AG04450 (cell line): ENCODE results near the gene CPA3. TPM values are rescaled to one million over a fixed set of nuclear protein-coding genes. Genes with fewer than 3 reads are reported as not detected.

Source experiments
- CTCF ChIA-PET: fragments of 300-600, 350-600 bp; formaldehyde crosslinking; extraction: SDS; loops from one replicate; lab custom pipeline; 2022; ENCODE audit warnings: antibody characterized with exemption, inconsistent platforms; lab: Charles Lee
- POLR2A ChIA-PET: fragments of 350-600 bp; formaldehyde crosslinking; extraction: SDS; loops from one replicate; lab custom pipeline; 2021; ENCODE audit warnings: antibody characterized with exemption, inconsistent platforms; lab: Yijun Ruan, JAX
- DNase-seq: peaks from one replicate; pipeline ENCODE4 v3.0.0-alpha.2; 2011; ENCODE audit warnings: low read depth, low spot score
- H3K27ac ChIP-seq: one replicate; pipeline ENCODE4 v1.5.1; 2012; ENCODE audit warnings: low read depth, low read length, control low read depth
- H3K27me3 ChIP-seq: one replicate; pipeline ENCODE4 v1.6.0; 2012; ENCODE audit warnings: low read length; ENCODE audit not compliant: control insufficient read depth, insufficient read depth
- H3K4me3 ChIP-seq: 2 replicates; pipeline ENCODE4 v1.5.1; 2011; ENCODE audit warnings: mild to moderate bottlenecking, low read depth, low read length, control low read depth
- H3K9me3 ChIP-seq: 2 replicates; pipeline ENCODE4 v1.5.1; 2012; ENCODE audit warnings: low read length; ENCODE audit not compliant: control insufficient read depth, insufficient read depth
- CTCF ChIP-seq: IDR thresholded peaks from 2 replicates; pipeline ENCODE4 v1.5.1; 2011; ENCODE audit warnings: low read depth, low read length, control low read depth, inconsistent platforms
- polyA plus RNA-seq: library from polyadenylated mRNA; depleted of rRNA; stranded (reverse); fragments of >200 nt; gene quantifications from 2 replicates; pipeline ENCODE4 v1.2.3, GENCODE V29; 2011

CPA3 gene
- polyA plus RNA-seq, 1 experiment: not detected

- no peak for DNase-seq
- no peak for TF ChIP-seq CTCF
- no peak overlapping the region for H3K27ac ChIP-seq
- H3K4me3 ChIP-seq: no peak overlapping the region
- no peaks in the 10 kb centered on the region for H3K27me3 ChIP-seq
- POLR2A ChIA-PET: no interaction called here
- H3K9me3 ChIP-seq: no peaks in the 10 kb centered on the region
- CTCF ChIA-PET: interaction anchor here (0.6 to 3.1 kb wide), 2 partner anchors 9 to 13 kb away, joined by 3 to 18 read pairs; no protein-coding TSS in a partner anchor
Observed at GRCh38 chr3:148847351-148847750, 17.7 kb upstream of the CPA3 start.

DNA sequence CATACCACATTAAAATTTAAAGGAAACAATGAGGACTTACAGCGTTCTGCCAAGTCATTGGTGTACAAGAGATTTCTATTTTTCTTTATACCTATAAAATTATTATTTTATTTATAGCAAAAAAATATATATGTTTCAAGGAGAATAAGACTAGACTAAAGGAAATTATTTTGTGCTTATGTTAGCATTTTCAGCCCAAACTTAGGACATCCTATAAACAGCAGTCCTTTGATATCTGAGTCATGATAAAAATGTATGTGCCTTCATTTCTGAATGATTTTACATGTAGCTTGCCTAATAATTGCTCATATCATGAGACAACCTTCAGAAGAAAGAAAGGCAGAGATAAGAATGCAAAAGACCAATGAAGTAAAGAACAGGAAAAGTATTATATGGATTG is 16.7 kb upstream of the CPA3 start:
- no peak for DNase-seq
- Histone ChIP-seq H3K27ac (no peak overlapping the region), H3K4me3 (no peak overlapping the region), H3K27me3 (no peaks in the 10 kb centered on the region), H3K9me3 (no peaks in the 10 kb centered on the region)
- ChIA-PET POLR2A (no interaction called here), CTCF (interaction anchor here (3.1 kb wide), 1 partner anchor 12 kb away, joined by 18 read pairs; no protein-coding TSS in a partner anchor)
- no peak for TF ChIP-seq CTCF

- CTCF ChIA-PET: interaction anchor here (0.6 to 2.9 kb wide), 6 partner anchors 10 to 473 kb away, joined by 3 to 16 read pairs (median 4); no protein-coding TSS in a partner anchor
- TF ChIP-seq CTCF: no peak
- H3K27me3 ChIP-seq: no peaks in the 10 kb centered on the region
- H3K4me3 ChIP-seq: no peak overlapping the region
- POLR2A ChIA-PET: no interaction called here
- no peak overlapping the region for H3K27ac ChIP-seq
- no peaks in the 10 kb centered on the region for H3K9me3 ChIP-seq
- DNase-seq: no peak
Observed at GRCh38 chr3:148852271-148852992, 12.7 kb upstream of the CPA3 start.

DNA sequence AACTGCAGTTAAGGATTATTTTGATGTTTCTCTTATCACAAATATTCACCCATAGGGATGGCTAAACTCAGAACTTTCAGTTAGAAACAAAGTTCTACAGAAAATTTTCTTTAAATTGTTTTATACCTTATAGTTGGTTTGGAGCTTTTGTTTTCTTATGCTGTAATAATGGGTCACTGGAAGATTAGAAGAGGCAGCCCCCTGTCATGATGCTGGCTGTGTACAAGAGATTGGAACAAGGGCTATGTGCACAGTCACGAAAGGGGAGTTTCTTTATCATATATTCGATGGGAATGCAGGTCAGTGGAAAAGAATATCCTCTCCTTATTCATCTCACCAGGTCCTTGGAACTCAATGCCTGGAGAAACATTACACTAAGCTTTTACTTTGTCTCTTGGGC is 12.0 kb upstream of the CPA3 start:
- TF ChIP-seq CTCF: no peak
- POLR2A ChIA-PET: no interaction called here

DNA sequence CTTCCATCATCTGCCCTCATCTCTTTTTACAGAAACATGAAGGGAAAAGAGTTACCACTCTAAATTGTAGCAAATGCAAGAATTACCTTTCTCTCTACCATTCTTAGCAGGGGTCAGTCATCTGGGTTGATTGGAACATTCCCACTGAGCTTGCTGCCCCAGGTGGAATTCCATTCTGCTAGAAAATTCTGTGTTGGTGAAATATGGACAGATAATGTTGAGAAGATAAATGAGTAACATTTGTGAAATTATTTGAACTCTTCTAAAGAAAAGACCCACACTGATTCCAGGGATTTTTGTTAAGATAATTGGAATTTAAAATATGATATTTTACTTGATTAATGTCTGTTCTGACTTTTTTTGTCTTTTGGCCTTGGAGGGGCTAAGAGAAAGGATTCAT is 11.0 kb upstream of the CPA3 start:
- H3K27me3 ChIP-seq: no peaks in the 10 kb centered on the region
- no peak overlapping the region for H3K4me3 ChIP-seq
- no peaks in the 10 kb centered on the region for H3K9me3 ChIP-seq
- no peak for TF ChIP-seq CTCF
- CTCF ChIA-PET: interaction anchor here (0.9 to 2.9 kb wide), 3 partner anchors 8 to 92 kb away, joined by 3 to 16 read pairs (median 5); no protein-coding TSS in a partner anchor
- no peak overlapping the region for H3K27ac ChIP-seq
- no peak for DNase-seq
- POLR2A ChIA-PET: no interaction called here

More for the DNA sequence above, 12.0 kb upstream of the CPA3 start:
- CTCF ChIA-PET: interaction anchor here (0.6 to 2.9 kb wide), 5 partner anchors 9 to 473 kb away, joined by 3 to 16 read pairs (median 4); no protein-coding TSS in a partner anchor
- Histone ChIP-seq H3K4me3 (no peak overlapping the region), H3K9me3 (no peaks in the 10 kb centered on the region), H3K27me3 (no peaks in the 10 kb centered on the region), H3K27ac (no peak overlapping the region)
- DNase-seq: no peak
